ENCODE measurements around the gene CFAP54.

DNA sequence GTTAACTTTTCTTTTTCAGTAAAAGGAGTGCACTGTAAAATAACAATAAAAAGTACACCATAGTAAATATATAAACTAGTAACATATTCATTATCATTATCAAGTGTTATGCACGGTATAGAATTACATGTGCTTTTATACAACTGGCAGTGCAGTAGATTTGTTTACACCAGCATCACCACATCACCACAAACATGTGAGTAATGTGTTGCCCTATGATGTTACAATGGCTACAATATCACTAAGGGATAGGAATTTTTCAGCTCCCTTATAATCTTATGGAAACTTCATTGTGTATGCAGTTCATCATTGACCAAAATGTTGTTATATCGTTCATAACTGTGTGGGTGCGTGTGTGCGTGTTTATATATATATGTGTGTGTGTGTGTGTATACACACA lies 394.2 kb downstream of the CFAP54 start:
- no peak for TF ChIP-seq ZFP37 (tag by site-specific recombination; IDR thresholded peaks at IDR 0.05)
- TF ChIP-seq, protein P1, sequence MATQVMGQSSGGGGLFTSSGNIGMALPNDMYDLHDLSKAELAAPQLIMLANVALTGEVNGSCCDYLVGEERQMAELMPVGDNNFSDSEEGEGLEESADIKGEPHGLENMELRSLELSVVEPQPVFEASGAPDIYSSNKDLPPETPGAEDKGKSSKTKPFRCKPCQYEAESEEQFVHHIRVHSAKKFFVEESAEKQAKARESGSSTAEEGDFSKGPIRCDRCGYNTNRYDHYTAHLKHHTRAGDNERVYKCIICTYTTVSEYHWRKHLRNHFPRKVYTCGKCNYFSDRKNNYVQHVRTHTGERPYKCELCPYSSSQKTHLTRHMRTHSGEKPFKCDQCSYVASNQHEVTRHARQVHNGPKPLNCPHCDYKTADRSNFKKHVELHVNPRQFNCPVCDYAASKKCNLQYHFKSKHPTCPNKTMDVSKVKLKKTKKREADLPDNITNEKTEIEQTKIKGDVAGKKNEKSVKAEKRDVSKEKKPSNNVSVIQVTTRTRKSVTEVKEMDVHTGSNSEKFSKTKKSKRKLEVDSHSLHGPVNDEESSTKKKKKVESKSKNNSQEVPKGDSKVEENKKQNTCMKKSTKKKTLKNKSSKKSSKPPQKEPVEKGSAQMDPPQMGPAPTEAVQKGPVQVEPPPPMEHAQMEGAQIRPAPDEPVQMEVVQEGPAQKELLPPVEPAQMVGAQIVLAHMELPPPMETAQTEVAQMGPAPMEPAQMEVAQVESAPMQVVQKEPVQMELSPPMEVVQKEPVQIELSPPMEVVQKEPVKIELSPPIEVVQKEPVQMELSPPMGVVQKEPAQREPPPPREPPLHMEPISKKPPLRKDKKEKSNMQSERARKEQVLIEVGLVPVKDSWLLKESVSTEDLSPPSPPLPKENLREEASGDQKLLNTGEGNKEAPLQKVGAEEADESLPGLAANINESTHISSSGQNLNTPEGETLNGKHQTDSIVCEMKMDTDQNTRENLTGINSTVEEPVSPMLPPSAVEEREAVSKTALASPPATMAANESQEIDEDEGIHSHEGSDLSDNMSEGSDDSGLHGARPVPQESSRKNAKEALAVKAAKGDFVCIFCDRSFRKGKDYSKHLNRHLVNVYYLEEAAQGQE (tag by site-specific recombination; IDR thresholded peaks at IDR 0.05) = no peak
- no peak for TF ChIP-seq ZNF747 (tag by site-specific recombination; IDR thresholded peaks at IDR 0.05)
- TF ChIP-seq ZNF174 (tag by site-specific recombination; IDR thresholded peaks at IDR 0.05) = no peak
- TF ChIP-seq ZNF768 (tag by site-specific recombination; IDR thresholded peaks at IDR 0.05) = no peak
- TF ChIP-seq, protein P2, sequence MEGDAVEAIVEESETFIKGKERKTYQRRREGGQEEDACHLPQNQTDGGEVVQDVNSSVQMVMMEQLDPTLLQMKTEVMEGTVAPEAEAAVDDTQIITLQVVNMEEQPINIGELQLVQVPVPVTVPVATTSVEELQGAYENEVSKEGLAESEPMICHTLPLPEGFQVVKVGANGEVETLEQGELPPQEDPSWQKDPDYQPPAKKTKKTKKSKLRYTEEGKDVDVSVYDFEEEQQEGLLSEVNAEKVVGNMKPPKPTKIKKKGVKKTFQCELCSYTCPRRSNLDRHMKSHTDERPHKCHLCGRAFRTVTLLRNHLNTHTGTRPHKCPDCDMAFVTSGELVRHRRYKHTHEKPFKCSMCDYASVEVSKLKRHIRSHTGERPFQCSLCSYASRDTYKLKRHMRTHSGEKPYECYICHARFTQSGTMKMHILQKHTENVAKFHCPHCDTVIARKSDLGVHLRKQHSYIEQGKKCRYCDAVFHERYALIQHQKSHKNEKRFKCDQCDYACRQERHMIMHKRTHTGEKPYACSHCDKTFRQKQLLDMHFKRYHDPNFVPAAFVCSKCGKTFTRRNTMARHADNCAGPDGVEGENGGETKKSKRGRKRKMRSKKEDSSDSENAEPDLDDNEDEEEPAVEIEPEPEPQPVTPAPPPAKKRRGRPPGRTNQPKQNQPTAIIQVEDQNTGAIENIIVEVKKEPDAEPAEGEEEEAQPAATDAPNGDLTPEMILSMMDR (tag by site-specific recombination; IDR thresholded peaks at IDR 0.05) = no peak
